Midbrain (tissue), 1 donor: ENCODE results near the gene LPAR1.

Experiments
- DNase-seq: peaks from one replicate; lab custom pipeline; 2025; lab: John Stamatoyannopoulos, UW

Gene LPAR1

GRCh38 chr9:110999379-110999778, 38.9 kb downstream of the LPAR1 start:
- DNase-seq, result peak; percentile 50

- DNase-seq, result no peak
Measured at GRCh38 chr9:110997847-110998246, 40.4 kb downstream of the LPAR1 start.

DNA sequence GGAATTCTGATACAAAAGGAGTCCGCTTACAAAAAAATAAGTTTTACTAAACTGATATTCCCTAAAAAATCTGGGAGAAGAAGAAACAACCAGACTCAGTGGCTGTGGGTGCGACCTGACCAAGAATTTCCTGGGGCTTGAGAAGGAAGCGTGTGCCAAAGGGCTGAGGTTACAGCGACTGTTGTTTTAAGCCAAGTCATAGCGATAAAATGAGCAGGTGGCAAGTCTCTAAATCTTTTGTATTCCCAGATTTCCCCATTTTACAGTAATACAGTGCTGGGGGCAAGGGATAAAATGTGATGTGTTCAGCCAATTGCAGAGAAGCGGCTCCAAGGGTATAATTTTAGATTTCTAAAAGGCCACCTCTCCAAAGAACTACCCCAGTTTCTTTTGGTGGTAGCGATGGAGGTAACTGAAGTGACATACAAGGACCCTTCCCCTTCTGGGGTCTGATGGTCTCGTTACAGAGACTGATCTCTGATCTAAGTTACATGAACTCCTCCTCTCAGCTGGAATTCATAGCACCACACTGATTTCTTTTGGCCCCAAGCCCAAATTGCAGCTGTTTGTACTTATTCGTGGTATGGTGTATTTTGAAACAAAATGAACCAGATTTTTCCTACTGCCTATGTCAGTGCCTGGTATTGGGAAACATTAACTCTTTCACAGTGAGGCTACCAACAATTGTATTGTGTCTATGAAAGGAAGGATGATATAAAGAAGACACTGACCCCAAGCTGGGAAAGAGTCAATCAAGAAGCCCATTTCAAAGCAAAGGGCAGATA, 41.6 kb downstream of the LPAR1 start:
- no peak for DNase-seq

DNA sequence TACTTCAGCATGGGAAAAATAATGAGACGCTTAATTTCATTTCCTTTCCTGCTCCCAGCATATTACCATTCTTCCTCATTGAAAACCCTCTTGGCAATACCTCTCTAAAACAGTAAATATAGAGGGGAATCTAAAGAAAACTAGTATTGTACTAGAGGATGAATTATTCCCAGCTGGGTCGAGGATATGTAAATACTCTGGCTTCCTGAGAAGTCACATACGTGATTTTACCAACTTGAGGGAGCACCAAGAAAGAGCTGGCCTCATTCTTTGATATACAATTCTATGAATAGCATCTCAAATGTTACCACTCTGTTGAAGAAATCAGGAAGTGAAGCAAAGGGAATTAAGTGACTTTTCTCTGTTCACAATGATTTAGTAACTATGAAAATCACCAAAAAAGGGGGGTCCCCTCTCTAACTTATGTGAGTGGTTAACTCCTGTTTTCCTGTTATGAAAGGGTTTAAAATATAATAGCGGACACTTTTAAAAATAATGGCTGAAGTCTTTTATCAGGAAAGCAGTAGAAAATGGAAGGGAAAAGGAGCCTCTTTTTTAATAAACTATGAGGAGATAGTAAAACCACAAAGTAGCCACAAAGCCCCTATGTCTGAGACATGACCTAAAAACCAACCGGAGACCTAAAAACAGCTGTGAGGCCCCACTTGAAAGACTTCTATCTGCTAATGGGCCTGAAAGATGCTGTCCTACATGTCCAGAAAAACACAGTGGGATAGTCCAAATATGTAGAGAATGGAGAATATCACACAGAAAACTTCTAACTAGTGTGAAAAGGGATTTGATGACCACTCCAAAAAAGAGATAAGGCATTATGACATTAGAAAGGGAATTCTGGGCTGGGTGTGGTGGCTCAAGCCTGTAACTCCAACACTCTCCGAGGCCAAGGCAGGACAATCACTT, 42.6 kb downstream of the LPAR1 start:
- DNase-seq, result peak; percentile 41

DNA sequence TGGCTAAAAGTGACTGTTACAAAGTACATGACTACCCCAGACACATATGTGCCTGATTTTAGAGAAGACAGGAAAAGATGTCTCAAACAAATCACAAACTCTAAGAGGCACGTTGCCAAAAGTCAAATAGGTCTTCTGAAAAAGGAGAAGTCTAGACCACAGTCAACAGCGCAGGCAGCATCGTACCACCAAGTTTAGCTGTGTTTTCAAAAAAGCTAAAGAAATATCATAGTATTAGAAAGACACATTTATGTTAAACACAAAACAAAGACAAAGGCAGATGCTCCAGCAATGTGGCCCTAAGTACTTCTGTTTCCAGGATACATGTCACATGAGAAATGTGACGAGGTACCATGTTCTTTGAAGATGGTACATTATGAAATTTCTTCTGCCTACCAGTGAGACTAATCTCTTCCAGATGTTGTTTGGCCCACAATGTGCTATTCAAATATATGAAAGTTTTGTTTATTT, 43.5 kb downstream of the LPAR1 start:
- DNase-seq, result peak; percentile 30

DNA sequence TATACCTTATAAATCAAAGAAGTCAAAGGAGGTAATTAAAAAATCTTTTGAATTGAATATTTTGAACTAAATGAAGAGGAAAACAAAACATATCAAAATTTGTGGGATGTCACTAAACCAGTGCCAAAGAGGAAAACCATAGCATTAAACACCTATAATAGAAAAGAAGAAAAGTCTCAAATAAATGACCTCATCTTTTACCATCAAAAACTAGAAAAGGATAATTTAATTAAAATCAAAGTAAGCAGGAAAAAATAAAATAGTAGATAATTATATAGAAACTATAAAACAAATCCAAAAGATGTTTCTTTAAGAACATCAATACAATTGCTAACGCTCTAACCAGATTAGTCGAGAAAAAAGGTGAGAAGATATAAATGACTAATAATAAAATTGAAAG, 47.8 kb downstream of the LPAR1 start:
- DNase-seq, result no peak

DNA sequence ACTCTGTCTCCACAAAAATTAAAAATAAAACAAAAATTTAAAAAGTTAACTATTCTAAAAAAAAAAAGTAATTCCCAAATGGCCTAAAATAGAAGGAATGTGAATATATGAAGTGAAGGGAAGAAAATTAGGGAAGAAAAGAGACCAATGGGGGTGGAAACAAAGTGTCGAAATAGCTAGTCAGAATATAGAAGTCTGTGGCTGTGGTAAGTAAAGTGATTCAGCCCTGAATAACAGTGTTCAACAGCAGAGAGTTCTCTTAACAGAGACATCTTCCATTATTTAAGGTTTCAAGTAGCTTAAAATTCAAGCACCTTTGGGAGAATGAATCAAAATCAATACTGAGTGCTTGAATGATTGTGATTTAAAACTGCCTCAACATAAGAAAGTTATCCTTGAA, 51.7 kb downstream of the LPAR1 start:
- DNase-seq, result no peak

DNA sequence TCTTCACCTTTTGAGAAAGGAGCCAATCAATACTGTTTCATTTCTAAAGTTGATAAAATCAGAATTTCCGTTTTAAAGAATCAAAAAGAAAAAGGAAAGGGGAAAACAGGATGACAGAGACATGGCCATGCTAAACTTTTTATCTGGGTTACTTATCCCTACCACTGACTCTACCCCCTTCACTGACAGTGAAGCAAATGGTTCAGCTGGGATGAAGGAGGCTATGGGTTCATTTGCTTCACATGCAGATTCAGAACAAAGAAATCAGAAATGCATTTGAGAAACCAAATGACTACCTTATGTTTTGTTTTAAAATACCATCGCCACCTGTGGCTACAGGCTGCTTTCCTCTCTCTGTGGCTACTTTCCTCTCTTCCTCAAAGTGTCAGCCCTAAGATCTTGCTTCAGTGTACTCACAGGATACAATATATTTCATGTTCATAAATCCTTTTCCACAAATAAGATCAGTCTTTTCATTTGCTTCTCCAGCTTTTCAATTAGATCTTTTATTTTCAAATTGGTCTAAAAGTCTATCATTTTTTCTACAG, 53.3 kb downstream of the LPAR1 start:
- no peak for DNase-seq

- DNase-seq, result no peak
Measured at GRCh38 chr9:110980261-110980660, 58.0 kb downstream of the LPAR1 start.

DNA sequence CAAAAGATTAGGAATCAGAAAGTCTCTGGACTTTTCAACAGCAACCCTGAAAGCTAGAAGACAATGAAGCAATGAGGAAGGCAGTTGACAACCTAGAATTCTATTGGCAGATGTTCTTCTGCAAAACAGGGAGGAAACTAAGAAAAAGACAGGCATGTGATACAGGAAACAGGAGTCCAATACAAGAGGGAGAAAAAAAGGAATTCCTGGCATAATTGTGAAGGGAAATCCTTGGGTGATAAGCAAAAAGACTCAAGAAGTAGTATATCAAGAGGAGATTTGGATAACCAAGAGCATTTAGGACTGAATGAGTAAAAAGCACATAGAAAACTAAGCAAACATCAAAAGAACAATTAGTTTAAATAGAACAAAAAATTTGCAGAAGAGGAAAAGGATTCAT, 58.6 kb downstream of the LPAR1 start:
- DNase-seq, result no peak

DNA sequence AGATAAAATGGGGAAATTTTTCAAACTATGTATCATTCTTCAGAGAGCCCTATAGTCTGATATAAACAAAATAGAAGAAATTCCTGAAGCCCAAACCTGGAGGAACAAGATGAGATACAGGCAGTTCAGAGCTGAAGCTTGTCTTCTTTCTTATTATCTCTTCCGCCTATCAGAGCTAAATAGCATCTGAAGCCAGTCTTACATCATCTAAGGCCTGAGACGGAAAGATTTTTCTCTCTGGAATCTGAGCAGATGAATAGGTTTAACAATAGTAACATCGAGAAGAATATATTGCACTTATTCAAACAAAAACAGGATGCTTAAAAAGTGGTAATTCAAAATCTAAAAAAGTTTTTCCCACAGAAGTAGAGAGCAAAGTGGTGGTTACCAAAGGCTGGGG, 59.8 kb downstream of the LPAR1 start:
- DNase-seq, result no peak

GRCh38 chr9:110977259-110977709, 61.0 kb downstream of the LPAR1 start:
- DNase-seq, result no peak

DNA sequence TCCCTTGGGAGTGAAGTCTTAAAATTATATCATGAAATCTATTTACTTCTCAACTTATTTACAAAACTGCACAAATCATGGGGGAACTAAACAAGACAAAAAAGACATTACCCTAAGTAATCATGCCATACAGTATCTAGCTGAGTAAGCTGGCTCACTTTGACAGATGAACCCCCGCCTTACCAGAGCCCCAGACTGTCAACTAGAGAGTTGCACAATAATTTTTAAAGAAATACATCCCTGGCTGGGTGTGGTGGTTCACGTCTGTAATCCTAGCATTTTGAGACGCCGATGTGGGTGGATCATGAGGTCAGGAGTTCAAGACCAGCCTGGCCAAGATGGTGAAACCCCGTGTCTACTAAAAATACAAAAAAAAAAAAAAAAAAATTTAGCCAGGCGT, 62.3 kb downstream of the LPAR1 start:
- no peak for DNase-seq

- no peak for DNase-seq
Measured at GRCh38 chr9:110975278-110975677, 63.0 kb downstream of the LPAR1 start.

DNA sequence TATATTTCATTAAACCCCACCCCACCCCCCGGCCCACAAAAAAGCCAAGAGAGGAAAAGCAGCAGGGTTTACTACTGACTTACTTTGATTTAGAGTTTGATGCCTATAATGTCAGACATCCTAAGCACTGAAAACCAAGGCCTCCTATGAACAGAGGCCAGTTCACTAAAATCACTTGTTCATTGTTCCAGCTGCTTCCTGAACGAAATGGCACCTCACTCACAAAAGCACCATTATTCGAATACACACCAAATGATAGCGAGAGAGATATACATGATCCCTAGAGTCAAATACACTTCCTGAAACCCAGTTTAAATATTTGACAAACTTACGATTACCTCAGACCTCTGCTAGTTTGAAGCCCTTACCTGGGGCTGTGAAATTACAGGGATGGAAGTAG, 66.6 kb downstream of the LPAR1 start:
- DNase-seq, result peak; percentile 8

DNA sequence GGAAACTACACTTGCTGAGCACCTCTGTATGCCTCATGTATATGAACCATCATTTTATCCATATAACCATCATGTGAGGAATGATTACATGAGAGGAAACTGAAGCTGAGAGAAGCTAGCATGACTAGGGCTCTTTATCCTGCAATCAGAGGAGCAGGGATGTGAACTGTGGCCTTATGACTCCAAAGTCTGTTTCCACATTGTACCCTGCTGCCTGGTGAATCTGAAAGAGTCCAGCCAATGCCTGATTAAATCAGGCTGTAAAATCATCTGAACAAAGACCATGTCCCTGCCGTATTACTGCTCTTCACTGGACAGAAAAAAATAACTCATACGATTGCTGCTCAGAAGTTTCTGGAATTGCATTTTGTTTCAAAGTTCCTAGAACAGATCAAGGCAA, 67.0 kb downstream of the LPAR1 start:
- DNase-seq, result no peak

DNA sequence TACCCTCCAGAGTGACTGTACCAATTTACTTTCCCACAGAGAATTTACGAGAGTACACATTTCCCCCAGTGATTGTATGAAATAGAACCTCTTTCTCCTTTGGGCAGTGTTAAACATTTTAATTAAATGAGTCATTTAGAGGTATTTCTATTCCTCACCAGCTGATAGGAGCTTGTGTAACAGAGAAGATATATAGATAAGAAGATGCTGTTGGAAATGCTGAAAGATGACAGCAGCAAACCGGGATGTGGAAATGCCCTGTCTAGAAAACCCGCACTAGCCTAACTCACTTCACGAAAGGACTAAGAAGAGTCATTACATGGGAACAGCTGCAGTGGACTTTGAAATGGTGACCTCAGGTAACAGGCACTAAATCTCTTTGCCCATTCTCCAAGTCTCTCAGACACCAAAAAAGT, 68.3 kb downstream of the LPAR1 start:
- no peak for DNase-seq

DNA sequence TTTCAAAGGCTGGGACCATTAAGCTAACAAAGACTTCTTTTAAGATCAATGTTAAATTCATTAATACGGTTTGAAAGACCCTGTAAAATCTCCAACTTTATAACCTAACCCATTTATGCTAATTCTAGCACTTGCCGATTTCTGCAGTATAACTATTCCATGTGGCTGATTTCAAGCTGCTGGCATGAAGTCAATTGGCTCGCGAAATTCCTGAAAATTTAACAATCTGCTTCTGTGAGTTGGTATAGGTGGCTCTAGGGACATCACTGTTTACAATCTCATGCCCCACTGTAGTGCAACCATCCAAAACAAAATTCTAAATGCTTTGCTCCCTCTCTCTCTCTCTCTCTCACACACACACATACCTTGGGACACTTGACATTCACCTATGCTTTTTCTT, 70.2 kb downstream of the LPAR1 start:
- DNase-seq, result no peak

DNA sequence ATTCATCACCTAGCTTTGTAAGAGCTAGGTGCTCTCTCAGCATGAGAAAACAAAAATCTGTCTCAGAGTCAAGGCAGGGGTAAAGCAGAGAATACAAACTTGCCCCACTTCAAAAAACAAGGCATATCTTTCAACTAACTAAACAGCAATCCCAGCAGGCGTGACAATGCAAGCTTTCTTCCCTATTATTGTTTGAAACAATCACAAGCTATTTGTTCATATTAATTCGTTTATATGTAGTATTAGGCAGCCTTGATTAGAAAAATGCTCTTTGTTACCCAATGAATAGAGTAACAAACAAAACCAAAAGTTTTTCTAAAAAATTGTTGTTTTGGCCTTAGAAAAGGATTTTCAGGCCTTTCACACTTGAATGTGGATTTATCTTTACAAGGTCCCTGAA, 71.1 kb downstream of the LPAR1 start:
- DNase-seq, result peak; percentile 74

DNA sequence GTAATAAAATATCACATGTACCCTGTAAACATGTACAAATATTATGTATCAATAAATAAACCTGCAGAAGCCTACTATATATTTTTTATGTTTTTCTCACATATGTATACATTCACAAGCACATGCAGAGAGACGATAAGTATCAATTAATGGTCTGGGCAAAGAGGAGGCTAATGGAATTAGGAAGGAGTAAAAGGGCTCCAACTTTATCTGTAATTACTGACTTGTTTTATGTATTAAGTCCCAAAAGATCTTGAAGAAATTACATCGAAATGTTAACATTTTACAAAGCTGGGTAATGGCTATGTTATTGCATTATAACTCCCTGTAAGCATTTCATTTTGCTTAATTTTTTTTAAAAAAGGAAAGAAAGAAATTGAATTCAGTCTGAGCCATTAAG, 78.0 kb downstream of the LPAR1 start:
- DNase-seq, result no peak

- DNase-seq, result no peak
Measured at GRCh38 chr9:110958847-110959246, 79.4 kb downstream of the LPAR1 start.

GRCh38 chr9:110954822-110955291, 83.4 kb downstream of the LPAR1 start:
- DNase-seq, result no peak

- no peak for DNase-seq
Measured at GRCh38 chr9:110952540-110952859, 85.8 kb downstream of the LPAR1 start.
